GM19328 (cell line): ENCODE measurements around the gene SLX9.
"Not testable (repeated sequence)": the region's sequence is repeated elsewhere in the genome, so short reads cannot be mapped to it uniquely, and the experiment has no call there.

Experiments
- ATAC-seq: cut with Tn5 transposase; IDR thresholded peaks from one replicate; pipeline ENCODE4 v1.9.1; 2021; ENCODE audit warnings: mild to moderate bottlenecking, moderate library complexity; ENCODE audit not compliant: unreplicated experiment

SLX9 gene

GRCh38 chr21:44914176-44914874 is 25.5 kb upstream of the SLX9 start:
- no peak for ATAC-seq

- no peak for ATAC-seq
Observed at GRCh38 chr21:44916965-44917364, 22.9 kb upstream of the SLX9 start.

- ATAC-seq: no peak
Observed at GRCh38 chr21:44917446-44918106, 22.3 kb upstream of the SLX9 start.

- ATAC-seq: no peak
Observed at GRCh38 chr21:44918107-44918470, 21.7 kb upstream of the SLX9 start.

GRCh38 chr21:44918581-44919033 is 21.2 kb upstream of the SLX9 start:
- ATAC-seq: no peak

- ATAC-seq: no peak
Observed at GRCh38 chr21:44919111-44919912, 20.5 kb upstream of the SLX9 start.

- ATAC-seq: no peak
Observed at GRCh38 chr21:44919913-44920693, 19.7 kb upstream of the SLX9 start.

- ATAC-seq: no peak
Observed at GRCh38 chr21:44920694-44921604, 18.9 kb upstream of the SLX9 start, which contains the start of gene ITGB2. TSS of gene ITGB2 (minus strand) at chr21:44920899. CDS start at chr21:44910782, 10,117 bp downstream.

- ATAC-seq: no peak
Observed at GRCh38 chr21:44921928-44922327, 17.9 kb upstream of the SLX9 start.

- no peak for ATAC-seq
Observed at GRCh38 chr21:44923480-44924084, 16.2 kb upstream of the SLX9 start.

GRCh38 chr21:44924606-44925377 is 15.0 kb upstream of the SLX9 start:
- no peak for ATAC-seq

GRCh38 chr21:44925378-44925755 is 14.5 kb upstream of the SLX9 start:
- ATAC-seq: no peak

- ATAC-seq: no peak
Observed at GRCh38 chr21:44926331-44927101, 13.3 kb upstream of the SLX9 start.

GRCh38 chr21:44927259-44927586 is 12.6 kb upstream of the SLX9 start:
- ATAC-seq: no peak

GRCh38 chr21:44927587-44928461 is 12.0 kb upstream of the SLX9 start:
- no peak for ATAC-seq

GRCh38 chr21:44928500-44929241 is 11.2 kb upstream of the SLX9 start:
- not testable (repeated sequence) for ATAC-seq
